ENCODE measurements around the gene WDR4. TPM values are rescaled to one million over a fixed set of nuclear protein-coding genes. Genes with fewer than 3 reads are reported as not detected.

Gene WDR4
- total and polyA plus RNA-seq, 2 of the 13 experiments (the other 11 are each of a cell fraction or from before 2014, with no cell fraction given), result 11.3 to 14.4 TPM

- peaks cover 7% of the 10 kb centered on the region for H3K9me3 ChIP-seq (ENCODE audit: low read length)
Measured at GRCh38 chr21:42820616-42821465, 58.5 kb downstream of the WDR4 start.

More at GRCh38 chr21:42820616-42821465, 58.5 kb downstream of the WDR4 start:
- BruUV-seq (replicated peaks), result no TSS peak
- Histone ChIP-seq H3K79me2 (ENCODE audit: insufficient read depth, low read length) (no peaks in the 10 kb centered on the region), H3K27me3 (ENCODE audit: control insufficient read depth in 1 of 2, insufficient read depth in 2 of 2, low read length in 2 of 2) (no peaks in the 10 kb centered on the region), H2AFZ (ENCODE audit: low read length) (no peak overlapping the region), H3K4me2 (ENCODE audit: low read depth, low read length) (peak overlapping the region; percentile 51), H3K4me1 (ENCODE audit: insufficient read depth, low read length) (peaks cover 24% of the 10 kb centered on the region), H3K27ac (ENCODE audit: extremely low read length, insufficient read depth, low read length) (no peak overlapping the region), H4K20me1 (ENCODE audit: insufficient read depth, low read length) (no peaks in the 10 kb centered on the region), H3K36me3 (replicated peaks in 1 of 2; ENCODE audit: control insufficient read depth in 1 of 2, insufficient read depth in 2 of 2, low read length in 2 of 2) (no peaks in the 10 kb centered on the region), H3K4me3 (replicated peaks in 1 of 3; ENCODE audit: insufficient read depth in 1 of 3, low read depth in 2 of 3, low read length in 3 of 3) (no peak overlapping the region), H3K9ac (ENCODE audit: insufficient read depth, low read depth, low read length) (no peak overlapping the region)
- 45% methylated on average over 5 of the region's 8 CpGs for WGBS (ENCODE audit: low lambda C conversion rate)
- POLR2A ChIA-PET, result interaction anchor here (1.2 kb wide), 1 partner anchor 14 kb away, joined by 3 read pairs; no protein-coding TSS in a partner anchor
- in situ Hi-C loops (cut with HindIII; ENCODE audit: extremely low pct_ligation_motif_present, low pct_unique_long_range_greater_than_20kb), result no loop called here
- ATAC-seq (peak; percentile 80), DNase-seq (ENCODE audit: low spot score) (peak; percentile 26), FAIRE-seq (no peak)
- CTCF ChIA-PET (ENCODE audit: low intra/inter-chr PET ratio, low total read pairs), result no interaction called here
- intact Hi-C loops (cut with micrococcal nuclease; ENCODE audit: unreplicated experiment), result loop anchor here (5.0 kb wide), 1 partner anchor 229 kb away; no protein-coding TSS in a partner anchor
- TF ChIP-seq ZNF232 (CRISPR knock-in tag; IDR thresholded peaks at IDR 0.05; ENCODE audit: borderline replicate concordance) (no peak), CTCF (CRISPR knock-in tag; IDR thresholded peaks at IDR 0.05) (peak; percentile 57), MED13 (CRISPR knock-in tag; IDR thresholded peaks at IDR 0.05) (no peak), GZF1 (CRISPR knock-in tag; IDR thresholded peaks at IDR 0.05) (peak; percentile 89; the same call in 1 of the 2 replicates), STAG1 (CRISPR knock-in tag; IDR thresholded peaks at IDR 0.05) (peak; percentile 49), FOXA1 (IDR thresholded peaks at IDR 0.05) (no peak), FOXA1 (CRISPR knock-in tag; IDR thresholded peaks at IDR 0.05) (peak; percentile 90), FOXA3 (CRISPR knock-in tag; IDR thresholded peaks at IDR 0.05) (peak; percentile 73)

Measured in HepG2 (cell line).